ENCODE measurements around the gene PTPRA.
"Not testable (repeated sequence)": the region's sequence is repeated elsewhere in the genome, so short reads cannot be mapped to it uniquely, and the experiment has no call there.

The PTPRA gene, protein sequence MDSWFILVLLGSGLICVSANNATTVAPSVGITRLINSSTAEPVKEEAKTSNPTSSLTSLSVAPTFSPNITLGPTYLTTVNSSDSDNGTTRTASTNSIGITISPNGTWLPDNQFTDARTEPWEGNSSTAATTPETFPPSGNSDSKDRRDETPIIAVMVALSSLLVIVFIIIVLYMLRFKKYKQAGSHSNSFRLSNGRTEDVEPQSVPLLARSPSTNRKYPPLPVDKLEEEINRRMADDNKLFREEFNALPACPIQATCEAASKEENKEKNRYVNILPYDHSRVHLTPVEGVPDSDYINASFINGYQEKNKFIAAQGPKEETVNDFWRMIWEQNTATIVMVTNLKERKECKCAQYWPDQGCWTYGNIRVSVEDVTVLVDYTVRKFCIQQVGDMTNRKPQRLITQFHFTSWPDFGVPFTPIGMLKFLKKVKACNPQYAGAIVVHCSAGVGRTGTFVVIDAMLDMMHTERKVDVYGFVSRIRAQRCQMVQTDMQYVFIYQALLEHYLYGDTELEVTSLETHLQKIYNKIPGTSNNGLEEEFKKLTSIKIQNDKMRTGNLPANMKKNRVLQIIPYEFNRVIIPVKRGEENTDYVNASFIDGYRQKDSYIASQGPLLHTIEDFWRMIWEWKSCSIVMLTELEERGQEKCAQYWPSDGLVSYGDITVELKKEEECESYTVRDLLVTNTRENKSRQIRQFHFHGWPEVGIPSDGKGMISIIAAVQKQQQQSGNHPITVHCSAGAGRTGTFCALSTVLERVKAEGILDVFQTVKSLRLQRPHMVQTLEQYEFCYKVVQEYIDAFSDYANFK

DNA sequence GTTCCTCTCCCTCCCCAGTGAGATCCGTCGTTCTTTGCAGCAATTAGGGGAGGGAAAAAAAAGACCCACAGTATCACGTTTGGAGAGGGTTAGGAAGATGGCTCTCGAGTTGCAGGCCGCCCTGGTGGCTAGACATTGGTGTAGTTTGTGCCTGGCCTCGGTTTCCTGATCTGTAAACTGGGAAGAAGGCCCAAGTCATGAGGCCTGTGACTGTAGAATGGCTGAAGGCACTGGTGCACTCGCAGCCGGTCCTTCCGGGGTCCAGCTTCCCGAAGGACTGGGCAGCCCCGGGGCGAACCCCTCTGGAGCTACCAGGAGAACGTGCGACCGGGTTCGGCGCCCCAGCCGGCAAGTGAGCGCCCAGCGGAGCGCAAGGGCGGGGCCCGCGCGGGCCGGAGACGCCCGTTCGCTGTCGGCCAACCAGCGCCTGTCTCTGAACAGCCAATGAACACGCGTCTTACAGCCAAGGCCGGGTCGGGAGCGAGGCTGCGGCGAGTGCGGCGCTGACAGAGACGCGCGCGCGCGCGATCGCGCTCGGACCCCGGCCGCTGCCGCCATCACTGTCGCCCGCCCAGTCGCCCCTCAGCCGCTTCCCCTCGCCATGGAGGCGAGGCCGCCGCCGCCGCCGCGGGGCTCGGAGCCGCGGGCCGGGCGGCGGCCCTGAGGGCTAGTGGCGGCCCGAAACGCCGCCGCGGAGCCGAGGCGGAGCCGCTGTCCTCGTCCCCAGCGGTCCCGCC lies at the start of gene PTPRA:
TSS of gene PTPRA (plus strand) at position 472 of the 737 bp plus-strand sequence. CDS start 90,797 bp downstream, outside the sequence.
- in situ Hi-C loops (cut with HindIII; ENCODE audit: low sequenced_read_pairs) = no loop called here

DNA sequence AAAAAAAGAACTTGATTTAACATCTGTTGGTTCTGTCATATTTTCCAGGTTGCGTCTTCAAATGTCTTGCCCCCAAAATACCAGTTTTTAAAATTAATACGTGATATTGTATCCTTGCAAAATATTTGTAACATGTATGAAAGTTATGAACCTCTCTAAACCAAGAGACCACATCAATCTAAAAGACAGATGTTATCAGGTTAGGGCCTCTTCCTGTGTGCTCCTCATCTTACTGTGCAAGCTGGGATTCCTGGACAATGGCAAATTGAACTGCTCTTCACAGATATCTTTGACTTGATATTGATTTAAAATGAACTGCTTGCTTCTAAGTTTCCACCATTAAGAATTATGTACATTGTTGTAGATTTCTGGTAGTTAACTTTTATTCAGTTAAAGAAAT lies 47.5 kb upstream of the PTPRA start:
- in situ Hi-C loops (cut with HindIII; ENCODE audit: low sequenced_read_pairs) = no loop called here

DNA sequence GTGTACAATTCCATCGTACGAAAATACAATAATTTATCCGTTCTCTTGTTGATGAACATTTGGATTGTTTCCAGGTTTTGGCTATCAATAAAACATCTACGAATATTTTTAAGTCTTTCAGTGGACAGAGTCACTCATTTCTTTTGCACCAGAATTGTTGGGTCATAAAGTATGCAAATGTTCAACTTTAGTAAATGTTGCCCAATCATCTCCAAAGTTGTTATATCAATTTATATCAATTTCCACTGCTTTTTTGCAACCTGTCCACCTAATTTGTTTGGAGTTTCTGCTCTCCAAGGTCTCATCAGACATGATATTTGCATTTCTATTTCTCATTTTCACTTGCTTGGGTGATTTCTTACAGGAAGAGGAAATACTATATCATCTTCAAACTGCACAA lies 46.6 kb upstream of the PTPRA start:
- in situ Hi-C loops (cut with HindIII; ENCODE audit: low sequenced_read_pairs) = no loop called here

DNA sequence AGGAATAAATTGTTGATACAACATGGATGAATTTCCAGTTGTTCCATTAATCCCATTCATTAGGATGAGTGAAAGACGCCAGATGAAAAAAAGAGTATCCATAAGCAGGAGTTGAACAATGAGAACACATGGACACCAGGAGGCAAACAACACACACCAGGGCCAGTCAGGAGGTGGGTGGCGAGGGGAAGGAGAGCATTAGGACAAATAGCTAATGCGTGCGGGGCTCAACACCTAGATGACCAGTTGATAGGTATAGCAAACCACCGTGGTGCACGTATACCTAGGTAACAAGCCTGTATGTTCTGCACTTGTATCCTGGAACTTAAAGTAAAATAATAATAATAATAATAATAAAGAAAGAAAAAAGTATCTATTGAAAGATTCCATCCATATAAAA lies 43.9 kb upstream of the PTPRA start:
- in situ Hi-C loops (cut with HindIII; ENCODE audit: low sequenced_read_pairs) = no loop called here

DNA sequence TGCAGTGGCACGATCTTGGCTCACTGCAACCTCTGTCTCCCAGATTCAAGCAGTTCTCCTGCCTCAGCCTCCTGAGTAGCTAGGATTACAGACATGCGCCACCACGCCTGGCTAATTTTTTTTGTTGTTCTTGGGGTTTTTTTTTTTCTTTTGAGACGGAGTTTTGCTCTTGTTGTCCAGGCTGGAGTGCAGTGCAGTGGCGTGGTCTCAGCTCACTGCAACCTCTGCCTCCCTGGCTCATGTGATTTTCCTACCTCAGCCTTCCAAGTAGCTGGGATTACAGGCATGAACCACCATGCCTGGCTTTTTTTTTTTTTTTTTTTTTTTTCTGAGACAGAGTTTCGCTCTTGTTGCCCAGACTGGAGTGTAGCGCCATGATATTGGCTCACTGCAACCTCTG lies 42.1 kb upstream of the PTPRA start:
- in situ Hi-C loops (cut with HindIII; ENCODE audit: low sequenced_read_pairs) = not testable (repeated sequence)

DNA sequence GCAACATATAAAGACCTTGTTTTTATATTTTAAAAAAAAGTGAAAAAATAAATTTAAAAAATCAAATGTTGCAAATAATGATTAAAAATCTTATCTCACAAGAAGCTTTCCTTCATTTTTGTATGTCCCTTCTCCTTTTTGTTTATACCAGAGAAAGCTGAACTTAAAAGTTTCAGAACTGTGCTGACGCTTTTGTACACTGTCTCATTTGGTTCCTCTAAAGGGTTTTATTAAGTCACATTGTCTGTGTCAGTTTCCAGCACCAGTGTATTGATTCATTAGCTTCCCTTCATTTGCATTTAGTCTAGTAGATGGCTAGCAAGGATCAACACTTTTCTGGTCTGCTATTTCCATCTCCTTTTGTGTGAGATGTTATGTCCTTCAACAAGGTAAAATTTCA lies 39.5 kb upstream of the PTPRA start:
- in situ Hi-C loops (cut with HindIII; ENCODE audit: low sequenced_read_pairs) = no loop called here

DNA sequence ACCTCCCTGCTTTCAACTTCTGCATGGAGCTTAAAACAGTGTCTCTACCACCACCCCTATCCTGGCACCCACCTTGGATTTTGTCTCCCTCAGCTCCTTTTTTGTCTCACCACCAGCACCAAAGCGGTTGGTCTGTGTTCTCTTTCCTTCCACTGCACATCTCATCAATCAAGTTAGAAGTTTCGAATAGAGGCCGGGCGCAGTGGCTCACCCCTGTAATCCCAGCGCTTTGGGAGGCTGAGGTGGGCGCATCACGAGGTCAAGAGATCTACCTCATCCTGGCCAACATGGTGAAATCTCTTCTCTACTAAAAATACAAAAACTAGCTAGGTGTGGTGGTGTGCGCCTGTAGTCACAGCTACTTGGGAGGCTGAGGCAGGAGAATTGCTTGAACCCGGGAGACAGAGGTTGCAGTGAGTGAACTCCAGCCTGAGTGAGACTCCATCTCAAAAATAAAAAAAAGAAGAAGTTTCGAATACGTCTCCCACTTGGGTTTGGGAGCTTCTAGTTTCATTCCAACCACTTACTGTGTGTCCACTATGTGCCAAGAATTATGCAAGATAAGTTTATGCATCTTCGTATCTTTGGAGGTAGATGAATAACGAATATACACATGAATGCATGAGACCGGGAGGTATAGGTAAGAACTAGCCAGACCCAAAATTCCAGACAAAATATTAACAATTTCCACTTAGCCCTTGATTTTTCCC lies 38.7 kb upstream of the PTPRA start:
- in situ Hi-C loops (cut with HindIII; ENCODE audit: low sequenced_read_pairs) = no loop called here

DNA sequence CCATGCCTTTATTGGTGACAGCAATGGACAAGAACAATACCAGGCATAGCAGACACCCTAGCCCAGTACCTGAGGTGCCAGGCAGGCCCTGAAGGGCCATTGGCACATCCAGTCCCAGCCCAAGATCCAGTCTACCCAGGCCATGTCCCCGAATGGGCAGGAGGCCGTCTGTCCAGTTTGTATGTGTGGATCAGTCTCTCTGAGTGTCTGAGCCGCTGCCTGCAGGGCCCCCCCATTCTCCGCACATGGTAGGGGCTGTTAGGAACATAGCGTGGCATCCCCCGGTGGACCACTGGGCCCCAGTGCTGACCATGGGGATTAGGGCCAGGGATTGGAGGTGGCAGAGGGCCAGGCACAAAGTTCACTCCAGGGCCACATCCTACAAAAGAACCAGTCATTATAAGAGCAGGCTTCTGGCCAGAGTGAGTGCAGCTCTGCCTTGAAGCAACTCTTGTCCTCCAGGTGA lies 37.9 kb upstream of the PTPRA start:
- in situ Hi-C loops (cut with HindIII; ENCODE audit: low sequenced_read_pairs) = no loop called here

DNA sequence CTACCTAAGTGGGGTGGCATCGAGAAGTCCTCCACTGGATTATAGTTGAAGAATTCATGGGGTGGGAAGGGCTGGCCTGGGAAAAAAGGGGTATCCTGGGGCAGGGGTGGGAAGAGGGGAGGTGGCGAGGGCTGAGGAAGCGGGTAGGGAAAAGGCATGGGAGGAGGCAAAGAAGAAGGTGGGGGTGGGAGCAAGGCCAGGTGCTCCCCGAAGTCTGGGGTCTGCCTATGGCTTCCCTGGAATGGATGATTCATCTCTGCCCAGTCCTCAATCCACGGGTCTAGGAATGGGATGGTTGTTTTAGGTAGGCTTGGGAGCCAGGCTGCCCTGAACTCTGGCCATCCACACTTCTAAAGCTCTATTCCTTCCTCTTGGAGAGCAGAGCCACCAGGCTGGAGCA lies 37.2 kb upstream of the PTPRA start:
- in situ Hi-C loops (cut with HindIII; ENCODE audit: low sequenced_read_pairs) = no loop called here

DNA sequence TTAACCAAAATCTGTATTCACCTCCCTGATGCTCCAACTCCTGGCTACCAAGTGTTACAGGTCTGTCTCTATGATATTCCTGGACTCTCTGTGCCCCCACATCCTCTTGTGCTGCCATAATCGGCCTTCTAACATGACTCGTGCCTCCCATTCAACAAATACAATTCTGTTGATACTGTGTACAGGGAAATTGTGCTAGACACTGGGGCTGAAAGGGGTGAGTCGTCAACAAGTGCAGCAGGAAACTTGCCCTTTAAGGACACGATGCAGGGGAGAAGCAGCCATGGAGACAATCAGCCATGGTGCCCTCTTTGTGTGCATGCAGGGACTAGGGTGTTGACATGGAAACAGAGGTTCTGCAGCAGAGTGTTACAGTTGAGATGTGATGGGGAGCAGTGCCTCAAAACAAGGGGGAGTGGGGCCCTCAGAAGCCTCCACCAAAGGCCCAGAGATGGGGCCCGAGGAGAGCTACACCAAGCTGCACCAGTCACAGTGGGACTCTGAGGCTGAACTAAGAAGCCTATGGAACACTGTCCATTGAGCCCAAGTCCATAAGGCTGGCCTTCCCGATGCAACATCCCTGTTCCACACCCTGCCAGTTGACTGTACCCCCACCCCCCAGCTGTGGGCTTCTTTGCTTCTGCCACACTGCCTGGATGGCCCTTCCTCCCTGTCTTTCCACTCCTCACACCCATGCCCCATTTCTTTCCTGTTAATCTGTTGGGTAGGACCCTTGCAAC lies 35.9 kb upstream of the PTPRA start:
- in situ Hi-C loops (cut with HindIII; ENCODE audit: low sequenced_read_pairs) = no loop called here

DNA sequence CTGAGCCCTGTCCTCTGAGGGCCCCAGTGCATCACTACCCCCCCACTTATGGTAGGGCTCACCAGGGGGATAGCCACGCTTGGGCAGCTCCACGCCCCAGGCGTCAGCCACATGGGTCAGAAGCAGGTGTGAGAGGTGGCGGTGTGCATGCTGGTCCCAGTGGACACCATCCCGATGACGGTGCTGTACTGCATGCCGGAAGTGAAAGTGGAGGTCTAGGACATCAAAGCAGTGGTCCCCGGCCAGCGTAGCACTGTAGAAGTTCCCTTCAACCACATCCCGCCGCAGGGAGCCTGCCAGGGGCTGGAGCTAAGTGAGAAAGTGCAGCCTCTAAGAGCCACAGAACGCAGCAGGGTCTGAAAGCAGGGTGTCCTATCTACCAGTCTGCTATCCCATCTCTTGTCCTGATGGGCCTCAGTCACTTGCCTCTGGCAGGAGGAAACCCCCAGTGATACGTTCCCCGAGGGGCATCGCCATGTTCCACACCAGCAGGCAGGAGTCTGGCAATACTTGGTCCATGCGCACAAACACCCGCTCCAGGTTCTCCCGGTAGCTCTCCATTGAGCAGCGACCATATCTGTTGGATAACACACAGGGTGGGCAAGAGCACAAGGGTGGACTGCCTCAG lies 35.0 kb upstream of the PTPRA start:
- in situ Hi-C loops (cut with HindIII; ENCODE audit: low sequenced_read_pairs) = no loop called here

DNA sequence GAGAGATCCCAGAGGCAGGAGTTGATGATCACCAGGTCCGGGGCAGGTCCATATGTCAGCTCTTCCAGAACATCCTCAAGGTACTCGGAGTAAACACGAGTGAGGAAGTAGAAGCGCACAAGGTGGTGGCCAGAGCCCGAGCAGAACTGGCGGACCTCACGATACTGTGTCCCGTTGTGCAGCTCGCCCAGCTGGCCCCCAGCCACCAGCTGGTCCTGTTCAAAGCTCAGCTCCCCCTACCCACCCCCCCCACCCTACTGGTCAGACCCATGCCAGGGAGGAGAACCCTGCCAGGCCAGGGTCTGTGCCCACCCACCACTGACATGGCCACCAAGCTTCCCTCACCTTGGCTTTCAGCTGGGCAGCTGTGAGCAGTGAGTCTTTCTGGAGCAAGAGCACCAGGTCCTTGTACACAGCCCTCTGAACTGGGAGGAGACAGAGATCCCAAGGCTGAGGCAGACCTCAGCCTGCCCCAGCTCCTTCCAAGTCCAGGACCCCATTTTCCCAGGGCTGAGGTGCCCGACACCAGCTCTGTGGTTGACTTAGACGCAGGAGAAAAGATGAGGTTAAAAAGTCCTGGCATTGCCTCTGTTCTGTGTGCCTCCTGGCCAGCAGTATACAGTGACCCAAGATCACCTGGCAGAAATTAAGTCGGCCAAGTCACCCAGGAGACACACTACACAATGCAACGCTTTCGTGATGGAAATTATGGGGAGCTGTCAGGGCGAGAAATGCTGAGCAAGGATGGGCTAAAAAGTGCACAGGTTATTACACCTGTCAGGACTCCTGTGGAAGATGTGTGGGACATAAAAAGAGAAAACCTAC lies 34.2 kb upstream of the PTPRA start:
- in situ Hi-C loops (cut with HindIII; ENCODE audit: low sequenced_read_pairs) = no loop called here

DNA sequence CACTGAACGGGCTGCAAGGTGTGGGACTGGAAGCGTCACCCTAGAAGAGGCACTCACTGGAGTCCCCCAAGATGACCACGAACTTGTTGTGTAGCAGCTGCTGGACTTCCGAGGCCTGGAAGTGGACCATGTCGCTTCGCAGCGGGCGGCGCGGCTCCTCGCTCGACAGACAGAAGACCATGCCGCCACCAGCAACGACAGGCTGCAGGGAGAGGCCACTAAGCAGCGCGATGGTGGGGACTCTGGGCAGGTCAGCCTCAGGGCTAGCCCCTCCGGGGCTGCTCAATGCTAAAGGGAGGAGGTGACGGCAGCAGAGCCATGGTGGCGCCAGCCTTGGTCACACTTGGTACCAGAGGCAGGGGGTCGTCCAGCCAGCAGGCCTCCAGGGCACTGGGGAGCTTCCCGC lies 33.5 kb upstream of the PTPRA start:
- in situ Hi-C loops (cut with HindIII; ENCODE audit: low sequenced_read_pairs) = no loop called here

DNA sequence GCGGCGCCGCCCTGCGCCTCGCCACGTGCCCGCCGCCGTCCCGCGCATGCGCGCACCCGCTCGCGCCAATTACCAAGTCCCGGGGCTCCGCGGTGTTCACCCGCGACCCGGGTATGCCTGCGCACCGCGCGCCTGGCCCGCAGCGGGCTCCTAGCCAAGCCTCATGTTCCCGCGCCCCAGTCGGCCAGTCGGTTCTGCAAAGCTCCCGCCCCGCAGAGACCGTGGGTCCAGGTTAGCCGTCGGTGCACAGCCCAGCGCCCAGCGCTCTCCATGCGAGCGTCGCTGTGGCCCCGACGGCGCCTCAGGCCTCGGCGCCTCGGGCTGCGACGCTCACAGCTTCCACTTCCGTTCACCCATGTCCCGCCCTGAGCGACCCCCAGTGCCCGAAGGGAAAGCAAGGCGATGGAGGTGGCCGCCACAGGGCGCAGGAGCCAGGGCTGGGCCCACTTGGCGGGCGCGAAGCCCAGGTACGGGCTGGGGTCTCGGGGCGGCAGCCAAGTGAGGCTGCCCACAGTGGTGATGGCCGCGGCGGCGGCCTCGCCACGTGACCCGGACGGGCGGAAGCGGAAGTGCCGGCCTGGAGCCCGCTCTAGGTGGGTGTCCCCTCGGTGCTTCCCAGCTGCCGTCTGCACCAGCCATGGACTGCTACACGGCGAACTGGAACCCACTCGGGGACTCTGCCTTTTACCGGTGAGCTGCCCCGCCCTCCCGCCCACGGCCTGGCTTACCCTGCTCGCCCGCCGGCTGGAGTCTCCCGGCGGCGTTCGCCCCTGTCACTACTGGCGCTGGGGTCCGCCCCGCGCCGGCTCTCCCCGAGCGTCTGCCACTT lies 32.9 kb upstream of the PTPRA start, which contains the start of the genes PCED1A and VPS16:
TSS of gene PCED1A (minus strand) at position 518 of the 829 bp plus-strand sequence. CDS start 743 bp downstream, outside the sequence.
TSS of gene VPS16 (plus strand) at position 608 of the 829 bp plus-strand sequence. CDS start at position 638, 30 bp downstream.
- in situ Hi-C loops (cut with HindIII; ENCODE audit: low sequenced_read_pairs) = no loop called here

DNA sequence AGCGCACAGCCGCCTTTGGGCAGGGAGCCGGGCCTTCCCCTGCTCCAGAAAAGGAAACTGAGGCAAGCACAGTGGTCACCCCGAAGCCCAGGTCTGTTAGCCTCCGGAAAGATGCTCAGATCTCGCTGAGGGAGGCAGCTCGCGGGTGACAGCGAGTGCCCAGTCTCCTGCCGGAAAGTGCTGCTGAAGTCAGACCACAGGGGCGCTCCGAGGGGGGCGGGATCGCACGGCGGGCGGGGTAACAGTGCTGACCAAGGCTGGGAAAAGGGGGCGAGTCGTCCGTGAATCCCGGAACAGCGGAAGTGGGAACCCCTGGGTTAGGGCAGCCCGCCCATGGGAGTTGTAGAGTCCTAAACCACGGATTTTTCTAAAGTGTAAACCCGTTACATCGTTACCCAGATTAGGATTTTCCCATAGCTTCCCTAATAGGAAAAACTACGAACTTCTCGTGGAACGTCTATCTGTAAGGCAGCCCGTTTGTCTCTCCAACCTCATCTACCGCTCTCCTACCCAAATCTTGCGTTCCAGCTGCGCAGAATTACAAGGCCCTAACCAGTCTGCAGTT lies 32.2 kb upstream of the PTPRA start:
- in situ Hi-C loops (cut with HindIII; ENCODE audit: low sequenced_read_pairs) = no loop called here

DNA sequence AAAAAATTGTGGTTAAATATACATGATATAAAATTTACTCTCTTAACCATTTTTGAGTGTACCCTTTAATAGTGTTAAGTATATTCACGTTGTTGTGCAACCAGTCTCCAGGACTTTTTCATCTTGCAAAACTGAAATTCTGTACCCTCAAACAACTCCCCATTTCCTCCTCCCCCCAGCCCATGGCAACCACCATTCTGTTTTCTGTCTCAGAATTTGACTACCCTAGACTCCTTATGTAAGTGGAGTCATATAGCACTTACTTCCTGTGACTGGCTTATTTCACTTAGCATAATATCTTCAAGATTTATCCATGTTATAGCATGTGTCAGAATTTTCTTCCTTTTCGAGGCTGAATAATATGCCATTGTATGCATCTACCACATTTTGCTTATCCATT lies 27.7 kb upstream of the PTPRA start:
- in situ Hi-C loops (cut with HindIII; ENCODE audit: low sequenced_read_pairs) = no loop called here

DNA sequence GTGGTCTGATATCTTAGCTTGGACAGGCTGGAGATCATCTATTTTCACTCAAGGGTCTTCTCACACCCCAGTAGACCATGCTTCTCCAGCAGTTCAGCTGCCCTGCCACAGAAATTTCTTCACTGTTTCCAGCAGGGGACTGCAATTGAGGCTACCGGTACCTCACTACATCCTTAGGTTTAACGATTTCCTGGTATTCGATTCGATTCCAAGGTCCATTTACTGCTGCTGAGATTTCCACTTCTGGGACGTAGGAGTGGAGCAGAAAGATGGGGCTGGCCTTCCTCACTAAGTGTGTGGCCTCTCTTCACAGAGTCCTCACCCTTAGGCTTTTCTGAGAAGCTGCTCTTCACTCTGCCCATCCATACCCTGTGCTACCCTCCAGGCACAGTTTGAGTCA lies 26.6 kb upstream of the PTPRA start:
- in situ Hi-C loops (cut with HindIII; ENCODE audit: low sequenced_read_pairs) = no loop called here

All from DLD1 (cell line).